ENCODE results near the gene DNM3.

The DNM3 gene

GRCh38 chr1:171984262-171984661 lies 143.0 kb downstream of the DNM3 start:
- Histone ChIP-seq H3K9ac (ENCODE audit: low read depth in 1 of 2, low read length in 2 of 2) (no peak overlapping the region), H3K36me3 (ENCODE audit: control insufficient read depth in 1 of 2, insufficient read depth in 2 of 2, low read length in 2 of 2) (no peaks in the 10 kb centered on the region), H3K27me3 (ENCODE audit: control insufficient read depth in 1 of 2, insufficient read depth in 2 of 2, low read length in 2 of 2) (no peaks in the 10 kb centered on the region), H3K4me3 (ENCODE audit: low read depth in 1 of 2, low read length in 2 of 2) (no peak overlapping the region), H3K9me3 (ENCODE audit: control insufficient read depth in 1 of 2, low read length in 2 of 2) (no peaks in the 10 kb centered on the region), H3K4me1 (ENCODE audit: control insufficient read depth in 1 of 2, insufficient read depth in 2 of 2, low read length in 2 of 2) (peaks cover 3 to 7% of the 10 kb centered on the region in 2 donors), H3K27ac (ENCODE audit: low read depth, low read length) (no peak overlapping the region)

GRCh38 chr1:171984850-171985485 lies 143.7 kb downstream of the DNM3 start:
- Histone ChIP-seq H3K4me1 (ENCODE audit: control insufficient read depth in 1 of 2, insufficient read depth in 2 of 2, low read length in 2 of 2) (peaks cover 3 to 7% of the 10 kb centered on the region in 2 donors), H3K27me3 (ENCODE audit: control insufficient read depth in 1 of 2, insufficient read depth in 2 of 2, low read length in 2 of 2) (no peaks in the 10 kb centered on the region), H3K4me3 (ENCODE audit: low read depth in 1 of 2, low read length in 2 of 2) (no peak overlapping the region), H3K9me3 (ENCODE audit: control insufficient read depth in 1 of 2, low read length in 2 of 2) (no peaks in the 10 kb centered on the region), H3K9ac (ENCODE audit: low read depth in 1 of 2, low read length in 2 of 2) (no peak overlapping the region), H3K36me3 (ENCODE audit: control insufficient read depth in 1 of 2, insufficient read depth in 2 of 2, low read length in 2 of 2) (no peaks in the 10 kb centered on the region), H3K27ac (ENCODE audit: low read depth, low read length) (no peak overlapping the region)

GRCh38 chr1:171985639-171986038 lies 144.3 kb downstream of the DNM3 start:
- peaks cover 3 to 7% of the 10 kb centered on the region in 2 donors for H3K4me1 ChIP-seq (ENCODE audit: control insufficient read depth in 1 of 2, insufficient read depth in 2 of 2, low read length in 2 of 2)
- H3K27ac ChIP-seq (ENCODE audit: low read depth, low read length) = no peak overlapping the region
- no peaks in the 10 kb centered on the region for H3K36me3 ChIP-seq (ENCODE audit: control insufficient read depth in 1 of 2, insufficient read depth in 2 of 2, low read length in 2 of 2)
- H3K4me3 ChIP-seq (ENCODE audit: low read depth in 1 of 2, low read length in 2 of 2) = no peak overlapping the region
- no peaks in the 10 kb centered on the region for H3K9me3 ChIP-seq (ENCODE audit: control insufficient read depth in 1 of 2, low read length in 2 of 2)
- no peak overlapping the region for H3K9ac ChIP-seq (ENCODE audit: low read depth in 1 of 2, low read length in 2 of 2)
- H3K27me3 ChIP-seq (ENCODE audit: control insufficient read depth in 1 of 2, insufficient read depth in 2 of 2, low read length in 2 of 2) = no peaks in the 10 kb centered on the region

- Histone ChIP-seq H3K27ac (ENCODE audit: low read depth, low read length) (no peak overlapping the region), H3K9ac (ENCODE audit: low read depth in 1 of 2, low read length in 2 of 2) (no peak overlapping the region), H3K4me1 (ENCODE audit: control insufficient read depth in 1 of 2, insufficient read depth in 2 of 2, low read length in 2 of 2) (peaks cover 3 to 7% of the 10 kb centered on the region in 2 donors), H3K27me3 (ENCODE audit: control insufficient read depth in 1 of 2, insufficient read depth in 2 of 2, low read length in 2 of 2) (no peaks in the 10 kb centered on the region), H3K4me3 (ENCODE audit: low read depth in 1 of 2, low read length in 2 of 2) (no peak overlapping the region), H3K36me3 (ENCODE audit: control insufficient read depth in 1 of 2, insufficient read depth in 2 of 2, low read length in 2 of 2) (no peaks in the 10 kb centered on the region), H3K9me3 (ENCODE audit: control insufficient read depth in 1 of 2, low read length in 2 of 2) (no peaks in the 10 kb centered on the region)
Observed at GRCh38 chr1:171988243-171988885, 147.1 kb downstream of the DNM3 start.

GRCh38 chr1:171990371-171990770 lies 149.1 kb downstream of the DNM3 start:
- H3K9ac ChIP-seq (ENCODE audit: low read depth in 1 of 2, low read length in 2 of 2) = no peak overlapping the region
- H3K9me3 ChIP-seq (ENCODE audit: control insufficient read depth in 1 of 2, low read length in 2 of 2) = no peaks in the 10 kb centered on the region
- no peaks in the 10 kb centered on the region for H3K36me3 ChIP-seq (ENCODE audit: control insufficient read depth in 1 of 2, insufficient read depth in 2 of 2, low read length in 2 of 2)
- no peak overlapping the region for H3K27ac ChIP-seq (ENCODE audit: low read depth, low read length)
- H3K4me1 ChIP-seq (ENCODE audit: control insufficient read depth in 1 of 2, insufficient read depth in 2 of 2, low read length in 2 of 2) = no peaks in the 10 kb centered on the region
- no peak overlapping the region for H3K4me3 ChIP-seq (ENCODE audit: low read depth in 1 of 2, low read length in 2 of 2)
- H3K27me3 ChIP-seq (ENCODE audit: control insufficient read depth in 1 of 2, insufficient read depth in 2 of 2, low read length in 2 of 2) = no peaks in the 10 kb centered on the region

GRCh38 chr1:171994293-171994692 lies 153.0 kb downstream of the DNM3 start:
- H3K4me3 ChIP-seq (ENCODE audit: low read depth in 1 of 2, low read length in 2 of 2) = no peak overlapping the region
- H3K27ac ChIP-seq (ENCODE audit: low read depth, low read length) = no peak overlapping the region
- no peaks in the 10 kb centered on the region for H3K4me1 ChIP-seq (ENCODE audit: control insufficient read depth in 1 of 2, insufficient read depth in 2 of 2, low read length in 2 of 2)
- H3K9me3 ChIP-seq (ENCODE audit: control insufficient read depth in 1 of 2, low read length in 2 of 2) = no peaks in the 10 kb centered on the region
- no peak overlapping the region for H3K9ac ChIP-seq (ENCODE audit: low read depth in 1 of 2, low read length in 2 of 2)
- H3K36me3 ChIP-seq (ENCODE audit: control insufficient read depth in 1 of 2, insufficient read depth in 2 of 2, low read length in 2 of 2) = no peaks in the 10 kb centered on the region
- H3K27me3 ChIP-seq (ENCODE audit: control insufficient read depth in 1 of 2, insufficient read depth in 2 of 2, low read length in 2 of 2) = no peaks in the 10 kb centered on the region

- Histone ChIP-seq H3K4me1 (ENCODE audit: control insufficient read depth in 1 of 2, insufficient read depth in 2 of 2, low read length in 2 of 2) (no peaks in the 10 kb centered on the region), H3K9ac (ENCODE audit: low read depth in 1 of 2, low read length in 2 of 2) (no peak overlapping the region), H3K27me3 (ENCODE audit: control insufficient read depth in 1 of 2, insufficient read depth in 2 of 2, low read length in 2 of 2) (no peaks in the 10 kb centered on the region), H3K27ac (ENCODE audit: low read depth, low read length) (no peak overlapping the region), H3K9me3 (ENCODE audit: control insufficient read depth in 1 of 2, low read length in 2 of 2) (no peaks in the 10 kb centered on the region), H3K4me3 (ENCODE audit: low read depth in 1 of 2, low read length in 2 of 2) (no peak overlapping the region), H3K36me3 (ENCODE audit: control insufficient read depth in 1 of 2, insufficient read depth in 2 of 2, low read length in 2 of 2) (no peaks in the 10 kb centered on the region)
Observed at GRCh38 chr1:171995573-171995972, 154.3 kb downstream of the DNM3 start.

GRCh38 chr1:171997936-171998335 lies 156.6 kb downstream of the DNM3 start:
- Histone ChIP-seq H3K4me1 (ENCODE audit: control insufficient read depth in 1 of 2, insufficient read depth in 2 of 2, low read length in 2 of 2) (no peaks in the 10 kb centered on the region), H3K4me3 (ENCODE audit: low read depth in 1 of 2, low read length in 2 of 2) (no peak overlapping the region), H3K9me3 (ENCODE audit: control insufficient read depth in 1 of 2, low read length in 2 of 2) (no peaks in the 10 kb centered on the region), H3K36me3 (ENCODE audit: control insufficient read depth in 1 of 2, insufficient read depth in 2 of 2, low read length in 2 of 2) (no peaks in the 10 kb centered on the region), H3K9ac (ENCODE audit: low read depth in 1 of 2, low read length in 2 of 2) (no peak overlapping the region), H3K27ac (ENCODE audit: low read depth, low read length) (no peak overlapping the region), H3K27me3 (ENCODE audit: control insufficient read depth in 1 of 2, insufficient read depth in 2 of 2, low read length in 2 of 2) (no peaks in the 10 kb centered on the region)

GRCh38 chr1:171998711-171999110 lies 157.4 kb downstream of the DNM3 start:
- Histone ChIP-seq H3K27ac (ENCODE audit: low read depth, low read length) (no peak overlapping the region), H3K4me3 (ENCODE audit: low read depth in 1 of 2, low read length in 2 of 2) (no peak overlapping the region)

GRCh38 chr1:171999756-172000155 lies 158.5 kb downstream of the DNM3 start:
- Histone ChIP-seq H3K27ac (ENCODE audit: low read depth, low read length) (no peak overlapping the region), H3K27me3 (ENCODE audit: control insufficient read depth in 1 of 2, insufficient read depth in 2 of 2, low read length in 2 of 2) (no peaks in the 10 kb centered on the region), H3K9ac (ENCODE audit: low read depth in 1 of 2, low read length in 2 of 2) (no peak overlapping the region), H3K9me3 (ENCODE audit: control insufficient read depth in 1 of 2, low read length in 2 of 2) (no peaks in the 10 kb centered on the region), H3K4me3 (ENCODE audit: low read depth in 1 of 2, low read length in 2 of 2) (no peak overlapping the region), H3K4me1 (ENCODE audit: control insufficient read depth in 1 of 2, insufficient read depth in 2 of 2, low read length in 2 of 2) (no peaks in the 10 kb centered on the region), H3K36me3 (ENCODE audit: control insufficient read depth in 1 of 2, insufficient read depth in 2 of 2, low read length in 2 of 2) (no peaks in the 10 kb centered on the region)

More at GRCh38 chr1:171998711-171999110, 157.4 kb downstream of the DNM3 start:
- no peaks in the 10 kb centered on the region for H3K27me3 ChIP-seq (ENCODE audit: control insufficient read depth in 1 of 2, insufficient read depth in 2 of 2, low read length in 2 of 2)
- no peaks in the 10 kb centered on the region for H3K4me1 ChIP-seq (ENCODE audit: control insufficient read depth in 1 of 2, insufficient read depth in 2 of 2, low read length in 2 of 2)
- no peaks in the 10 kb centered on the region for H3K9me3 ChIP-seq (ENCODE audit: control insufficient read depth in 1 of 2, low read length in 2 of 2)
- H3K9ac ChIP-seq (ENCODE audit: low read depth in 1 of 2, low read length in 2 of 2) = no peak overlapping the region
- H3K36me3 ChIP-seq (ENCODE audit: control insufficient read depth in 1 of 2, insufficient read depth in 2 of 2, low read length in 2 of 2) = no peaks in the 10 kb centered on the region
